ENCODE results near the gene NSRP1.

The NSRP1 gene

DNA sequence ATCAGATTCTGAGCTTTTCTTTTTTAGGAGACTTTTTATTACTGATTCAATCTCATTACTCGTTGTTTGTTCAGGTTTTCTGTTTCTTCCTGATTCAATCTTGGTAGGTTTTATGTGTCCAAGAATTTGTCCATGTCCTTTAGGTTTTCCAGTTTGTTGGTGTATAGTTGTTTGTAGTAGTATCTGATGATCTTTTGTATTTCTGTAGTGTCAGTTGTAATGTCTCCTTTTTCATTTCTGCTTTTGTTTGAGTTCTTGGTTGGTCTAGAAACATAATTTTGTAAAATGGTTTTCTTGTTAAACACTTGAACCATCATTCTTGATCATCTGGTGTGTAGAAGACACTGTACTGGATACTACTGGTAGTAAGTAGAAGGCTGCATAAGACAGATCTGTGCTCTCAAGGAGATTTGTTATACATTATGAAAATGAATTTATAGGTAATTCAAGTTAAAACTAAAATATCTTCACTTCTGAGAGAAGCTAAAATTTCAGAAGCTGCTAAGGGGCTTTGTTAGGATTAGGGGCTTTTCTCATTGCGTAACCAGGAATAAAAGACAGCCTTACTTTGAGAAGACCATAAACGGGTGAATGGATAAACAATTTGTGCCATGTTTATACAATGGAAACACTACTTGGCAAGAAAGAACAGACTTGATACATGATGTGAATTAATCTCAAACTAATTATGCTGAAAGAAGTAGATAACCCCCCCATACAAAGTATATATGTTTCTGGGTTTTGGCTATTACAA lies 44.0 kb downstream of the NSRP1 start:
- Histone ChIP-seq H3K4me3 (ENCODE audit: low read depth, low read length) (no peak overlapping the region), H3K27ac (no peak overlapping the region), H3K36me3 (peaks cover 31% of the 10 kb centered on the region), H3K27me3 (ENCODE audit: insufficient read depth, low read depth, severe bottlenecking) (no peaks in the 10 kb centered on the region), H3K9me3 (ENCODE audit: severe bottlenecking) (peaks cover 6% of the 10 kb centered on the region)
- TF ChIP-seq, protein P1, sequence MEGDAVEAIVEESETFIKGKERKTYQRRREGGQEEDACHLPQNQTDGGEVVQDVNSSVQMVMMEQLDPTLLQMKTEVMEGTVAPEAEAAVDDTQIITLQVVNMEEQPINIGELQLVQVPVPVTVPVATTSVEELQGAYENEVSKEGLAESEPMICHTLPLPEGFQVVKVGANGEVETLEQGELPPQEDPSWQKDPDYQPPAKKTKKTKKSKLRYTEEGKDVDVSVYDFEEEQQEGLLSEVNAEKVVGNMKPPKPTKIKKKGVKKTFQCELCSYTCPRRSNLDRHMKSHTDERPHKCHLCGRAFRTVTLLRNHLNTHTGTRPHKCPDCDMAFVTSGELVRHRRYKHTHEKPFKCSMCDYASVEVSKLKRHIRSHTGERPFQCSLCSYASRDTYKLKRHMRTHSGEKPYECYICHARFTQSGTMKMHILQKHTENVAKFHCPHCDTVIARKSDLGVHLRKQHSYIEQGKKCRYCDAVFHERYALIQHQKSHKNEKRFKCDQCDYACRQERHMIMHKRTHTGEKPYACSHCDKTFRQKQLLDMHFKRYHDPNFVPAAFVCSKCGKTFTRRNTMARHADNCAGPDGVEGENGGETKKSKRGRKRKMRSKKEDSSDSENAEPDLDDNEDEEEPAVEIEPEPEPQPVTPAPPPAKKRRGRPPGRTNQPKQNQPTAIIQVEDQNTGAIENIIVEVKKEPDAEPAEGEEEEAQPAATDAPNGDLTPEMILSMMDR (IDR thresholded peaks at IDR 0.05; ENCODE audit: low read depth, low read length), result no peak
- DNase-seq, result no peak

DNA sequence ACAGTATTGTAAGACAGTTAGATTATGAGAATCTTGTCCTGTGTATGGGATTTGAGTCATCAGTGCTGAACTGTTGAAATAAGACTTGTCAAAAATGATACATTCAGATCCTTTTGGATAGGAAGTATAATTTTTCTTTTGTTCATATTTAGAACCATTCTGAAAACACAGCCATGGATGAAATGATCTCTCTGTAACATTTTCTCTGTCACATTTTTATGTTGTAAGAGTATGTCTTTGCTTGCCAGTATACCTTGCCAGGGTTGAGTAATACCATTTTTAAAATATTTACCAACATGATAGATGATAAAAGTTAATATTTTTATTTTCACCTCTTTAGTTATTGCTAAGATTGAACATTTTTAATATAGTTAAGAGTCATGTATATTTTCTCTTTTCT lies 45.0 kb downstream of the NSRP1 start:
- Histone ChIP-seq H3K27ac (no peak overlapping the region), H3K4me3 (ENCODE audit: low read depth, low read length) (no peak overlapping the region), H3K9me3 (ENCODE audit: severe bottlenecking) (peaks cover 6% of the 10 kb centered on the region), H3K27me3 (ENCODE audit: insufficient read depth, low read depth, severe bottlenecking) (no peaks in the 10 kb centered on the region), H3K36me3 (peaks cover 29% of the 10 kb centered on the region)
- no peak for DNase-seq
- TF ChIP-seq, protein P1 (IDR thresholded peaks at IDR 0.05; ENCODE audit: low read depth, low read length), result no peak

DNA sequence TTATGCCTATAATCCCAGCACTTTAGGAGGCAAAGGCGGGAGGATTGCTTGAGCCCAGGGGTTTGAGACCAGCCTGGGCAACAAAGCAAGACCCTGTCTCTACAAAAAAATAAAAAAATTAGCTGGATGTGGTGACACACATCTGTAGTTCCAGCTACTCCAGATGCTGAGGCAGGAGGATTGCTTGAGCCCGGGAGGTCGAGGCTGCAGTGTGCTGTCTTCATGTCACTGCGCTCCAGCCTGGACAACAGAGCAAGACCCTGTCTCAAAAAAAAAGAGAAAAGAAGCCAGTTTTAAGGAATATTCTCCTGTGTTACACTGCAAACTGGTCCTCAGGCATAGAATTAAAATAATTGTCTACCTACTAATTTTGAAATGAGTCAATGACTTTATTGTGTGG lies 47.9 kb downstream of the NSRP1 start:
- Histone ChIP-seq H3K9me3 (ENCODE audit: severe bottlenecking) (peaks cover 2% of the 10 kb centered on the region), H3K36me3 (peaks cover 10% of the 10 kb centered on the region), H3K27me3 (ENCODE audit: insufficient read depth, low read depth, severe bottlenecking) (no peaks in the 10 kb centered on the region), H3K27ac (no peak overlapping the region), H3K4me3 (ENCODE audit: low read depth, low read length) (no peak overlapping the region)
- no peak for DNase-seq
- TF ChIP-seq, protein P1 (IDR thresholded peaks at IDR 0.05; ENCODE audit: low read depth, low read length), result no peak

DNA sequence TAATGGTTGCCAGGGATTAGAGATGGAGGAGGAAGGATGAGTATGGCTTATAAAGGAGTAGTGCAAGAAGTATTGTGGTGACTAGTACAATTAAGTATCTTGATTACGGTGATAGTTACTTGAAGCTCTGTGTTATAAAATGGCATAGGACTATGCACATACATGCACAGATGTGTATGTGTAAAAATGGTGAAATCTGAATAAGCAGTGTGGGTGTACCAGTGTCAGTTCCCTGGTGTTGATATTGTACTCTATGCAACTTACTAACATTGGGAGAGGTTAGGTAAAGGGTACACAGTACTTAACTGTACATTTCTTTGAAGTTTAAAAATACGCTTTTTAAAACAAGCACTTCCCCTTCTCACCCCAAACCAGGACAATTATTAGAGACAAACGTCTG lies 48.5 kb downstream of the NSRP1 start:
- Histone ChIP-seq H3K27me3 (ENCODE audit: insufficient read depth, low read depth, severe bottlenecking) (no peaks in the 10 kb centered on the region), H3K9me3 (ENCODE audit: severe bottlenecking) (no peaks in the 10 kb centered on the region), H3K27ac (no peak overlapping the region), H3K36me3 (peaks cover 5% of the 10 kb centered on the region), H3K4me3 (ENCODE audit: low read depth, low read length) (no peak overlapping the region)
- TF ChIP-seq, protein P1 (IDR thresholded peaks at IDR 0.05; ENCODE audit: low read depth, low read length), result no peak
- DNase-seq, result no peak

DNA sequence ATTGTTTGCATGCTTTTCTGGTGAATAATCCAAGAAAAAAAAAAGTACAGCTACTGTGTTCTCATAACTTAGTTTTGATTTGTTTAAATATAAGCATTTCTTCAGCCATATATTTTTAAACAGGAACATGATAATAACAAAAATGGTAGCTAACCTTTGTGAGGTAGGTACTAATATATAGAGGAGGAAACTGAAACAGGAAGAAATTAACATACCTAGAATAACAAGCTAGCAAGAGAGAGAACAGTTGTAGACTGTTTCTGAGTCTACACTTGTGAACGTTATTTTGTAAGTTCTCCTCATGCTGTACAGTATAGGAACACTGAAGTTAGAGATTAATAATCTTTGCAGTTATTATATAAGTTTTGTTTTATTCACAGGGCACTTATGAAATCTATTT lies 49.3 kb downstream of the NSRP1 start:
- Histone ChIP-seq H3K36me3 (no peaks in the 10 kb centered on the region; the same call in none of the 2 replicates), H3K4me3 (ENCODE audit: low read depth, low read length) (no peak overlapping the region), H3K9me3 (ENCODE audit: severe bottlenecking) (no peaks in the 10 kb centered on the region), H3K27me3 (ENCODE audit: insufficient read depth, low read depth, severe bottlenecking) (no peaks in the 10 kb centered on the region), H3K27ac (no peak overlapping the region)
- TF ChIP-seq, protein P1 (IDR thresholded peaks at IDR 0.05; ENCODE audit: low read depth, low read length), result no peak
- no peak for DNase-seq
